Motor neuron (in vitro differentiated cells): ENCODE data around the gene ZNRF2. TPM values are rescaled to one million over a fixed set of nuclear protein-coding genes. Genes with fewer than 3 reads are reported as not detected.

Experiments
- ATAC-seq, 8 experiments: fragments of 200-7000 bp; cut with Tn5 transposase; replicated peaks in 6 of 8; 2 replicates each; pipeline ENCODE4 v1.8.0; 2021; ENCODE audit warnings: mild to moderate bottlenecking in 8 of 8, moderate library complexity in 8 of 8
- H3K27ac ChIP-seq, 2 donors: fragments of 250-450 bp; sonication (Bioruptor Pico); 2 replicates each; pipeline ENCODE4 v1.9.0; 2021; ENCODE audit warnings: antibody characterized with exemption in 2 of 2, mild to moderate bottlenecking in 2 of 2, moderate library complexity in 1 of 2
- H3K4me1 ChIP-seq, 2 donors: fragments of 250-450 bp; sonication (Bioruptor Pico); replicated peaks in 1 of 2; 2 replicates each; pipeline ENCODE4 v1.6.1; 2021; ENCODE audit warnings: antibody characterized with exemption in 2 of 2, mild to moderate bottlenecking in 2 of 2, moderate library complexity in 1 of 2
- H3K4me3 ChIP-seq, 5 donors: fragments of 250-450 bp; sonication (Bioruptor Pico); 2 replicates each; pipeline ENCODE4 v1.9.0; 2021; ENCODE audit warnings: antibody characterized with exemption in 5 of 5, mild to moderate bottlenecking in 5 of 5, moderate library complexity in 4 of 5
- WGBS, 10 experiments: fragments of 450-650 bp; shearing (Covaris generic); methylation state at CpG; one replicate each; pipeline ENCODE4 v1.0.0; 2022; 5-methylcytosine and 5-hydroxymethylcytosine counted together
- in situ Hi-C, 9 experiments: fragments of 400-800 bp; cut with MboI; loops; one replicate each; pipeline ENCODE4 v1.15.0; 2021; ENCODE audit warnings: low sequenced_read_pairs in 9 of 9, low pct_unique_long_range_greater_than_20kb in 2 of 9; ENCODE audit not compliant: unreplicated experiment in 9 of 9
- total RNA-seq, 8 experiments: library from RNA; unstranded; fragments of 300-600 nt; gene quantifications; 2 replicates each; pipeline versions ENCODE4 v1.2.3 to v1.2.4, GENCODE V29; 2022

The ZNRF2 gene
- total RNA-seq, 8 experiments from 2014 or later, result 4.8 to 18.9 (median 7.3) TPM

DNA sequence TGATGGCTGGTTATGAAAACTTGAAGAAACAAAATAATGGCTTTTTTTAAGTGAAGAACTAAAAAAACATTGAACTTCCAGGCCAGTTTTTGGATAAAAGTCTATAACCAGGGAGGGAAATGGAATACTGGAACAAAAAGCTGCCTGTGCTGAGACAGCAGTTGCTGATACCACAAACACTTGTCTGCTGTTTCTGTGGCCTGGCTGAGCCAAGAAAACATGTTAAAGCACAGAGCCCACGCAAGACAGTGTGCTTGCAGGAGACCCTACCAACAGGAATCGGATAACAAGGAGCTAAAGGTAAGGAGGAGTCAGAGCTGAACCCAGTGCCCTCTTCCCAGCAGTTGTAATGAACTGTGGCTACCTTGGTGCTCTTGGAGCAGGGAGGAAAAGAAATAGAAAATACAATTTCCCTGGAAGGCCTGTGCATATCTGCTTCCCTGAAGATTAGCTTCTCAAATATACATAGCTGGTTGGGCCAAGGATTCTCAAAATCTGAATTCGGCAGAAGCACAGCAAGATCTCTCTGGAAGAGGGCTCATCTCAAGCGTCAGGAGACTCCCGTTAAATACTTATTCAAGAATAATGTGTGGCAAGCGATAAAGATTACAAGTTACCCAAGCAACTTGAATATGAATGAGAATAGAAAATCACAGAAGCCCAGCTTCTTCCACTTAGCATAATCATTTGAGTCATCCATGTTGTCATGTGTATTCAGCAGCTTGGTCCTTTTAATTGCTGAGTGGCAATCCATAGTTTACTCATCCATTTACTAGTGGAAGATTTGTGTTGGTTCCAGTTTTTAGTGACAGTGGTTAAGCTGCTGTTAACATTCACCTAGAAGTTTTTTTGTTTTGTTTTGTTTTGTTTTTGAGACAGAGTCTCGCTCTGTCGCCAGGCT lies 106.6 kb downstream of the ZNRF2 start:
- WGBS, 10 experiments, result 32 to 100% (median 61%) methylated on average over 2 to 6 of the region's 8 CpGs; no CpG with 5 or more reads in 1 of the 10 experiments
- Histone ChIP-seq H3K4me3 (no peak overlapping the region), H3K27ac (no peak overlapping the region), H3K4me1 (peaks cover 0 to 5% of the 10 kb centered on the region in 2 donors)
- in situ Hi-C loops, result no loop called here
- ATAC-seq, result peak; percentile 24 to 89 (median 54)

DNA sequence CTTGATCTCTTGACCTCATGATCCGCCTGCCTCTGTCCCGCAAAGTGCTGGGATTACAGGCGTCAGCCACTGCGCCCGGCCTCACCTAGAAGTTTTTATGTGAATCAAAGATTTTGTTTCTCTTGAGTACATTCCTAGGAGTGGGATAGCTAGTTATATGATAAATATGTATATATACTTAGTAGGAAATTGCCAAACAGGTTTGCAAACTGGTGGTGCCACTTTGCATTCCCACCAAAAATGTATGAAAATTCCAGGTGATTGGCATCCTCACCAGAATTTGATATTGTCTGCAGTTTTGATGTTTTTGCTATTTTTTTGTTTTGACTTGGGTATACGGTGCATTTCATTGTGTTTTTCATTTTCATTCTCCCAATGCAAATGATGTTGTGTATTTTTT lies 107.4 kb downstream of the ZNRF2 start:
- 80 to 100% (median 91%) methylated on average over 1 to 6 of the region's 6 CpGs; no CpG with 5 or more reads in 1 of the 10 experiments for WGBS, 10 experiments
- Histone ChIP-seq H3K4me3 (no peak overlapping the region), H3K27ac (no peak overlapping the region), H3K4me1 (peaks cover 0 to 5% of the 10 kb centered on the region in 2 donors)
- in situ Hi-C loops, result no loop called here
- no peak for ATAC-seq

DNA sequence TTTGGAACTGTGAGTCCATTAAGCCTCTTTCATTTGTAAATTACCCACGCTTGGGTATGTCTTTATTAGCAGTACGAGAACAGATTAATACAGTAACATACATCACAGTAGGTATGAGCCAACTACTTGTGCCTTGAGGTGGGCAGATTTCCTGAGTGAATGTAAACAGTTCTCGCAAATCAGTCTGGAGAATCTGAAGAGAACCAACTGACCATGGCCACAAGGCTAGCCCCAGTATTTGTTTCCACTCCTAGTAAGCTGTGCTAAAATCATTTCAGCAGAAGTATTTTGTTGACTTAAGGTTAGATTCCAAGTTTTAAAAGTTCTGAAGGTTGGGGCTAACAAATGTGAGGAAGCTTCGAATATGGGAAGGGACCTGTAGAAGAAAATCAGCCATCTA lies 111.3 kb downstream of the ZNRF2 start:
- WGBS, 10 experiments, result 59 to 100% (median 80%) methylated on average over 1 to 4 of the region's 4 CpGs; no CpG with 5 or more reads in 1 of the 10 experiments
- no peak for ATAC-seq
- H3K27ac ChIP-seq, result no peak overlapping the region
- in situ Hi-C loops, result no loop called here
- H3K4me1 ChIP-seq, result peaks cover 0 to 5% of the 10 kb centered on the region in 2 donors
- no peak overlapping the region for H3K4me3 ChIP-seq

DNA sequence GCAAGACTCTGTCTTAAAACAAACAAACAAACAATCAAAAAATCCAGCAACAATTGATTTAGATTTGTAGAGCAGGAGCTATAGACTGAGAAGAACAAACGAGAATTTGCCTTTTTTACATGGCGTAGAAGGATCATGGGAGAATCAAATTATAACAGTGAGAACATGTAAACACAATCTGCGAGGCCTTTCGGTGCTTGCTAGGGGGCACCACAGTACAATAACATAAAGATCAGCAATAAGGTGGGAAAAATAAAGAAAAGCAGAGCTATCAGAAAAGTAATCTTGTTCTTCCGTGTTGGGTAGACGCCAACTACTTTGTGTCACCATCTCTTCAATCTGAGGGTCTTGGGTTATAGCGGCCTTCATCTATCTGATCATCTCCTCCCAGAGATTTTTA lies 112.0 kb downstream of the ZNRF2 start:
- 50 to 97% (median 83%) methylated on average over 1 to 7 of the region's 7 CpGs; no CpG with 5 or more reads in 1 of the 10 experiments for WGBS, 10 experiments
- no peak for ATAC-seq
- in situ Hi-C loops, result no loop called here
- no peak overlapping the region for H3K4me3 ChIP-seq
- H3K4me1 ChIP-seq, result no peaks in the 10 kb centered on the region
- no peak overlapping the region for H3K27ac ChIP-seq

DNA sequence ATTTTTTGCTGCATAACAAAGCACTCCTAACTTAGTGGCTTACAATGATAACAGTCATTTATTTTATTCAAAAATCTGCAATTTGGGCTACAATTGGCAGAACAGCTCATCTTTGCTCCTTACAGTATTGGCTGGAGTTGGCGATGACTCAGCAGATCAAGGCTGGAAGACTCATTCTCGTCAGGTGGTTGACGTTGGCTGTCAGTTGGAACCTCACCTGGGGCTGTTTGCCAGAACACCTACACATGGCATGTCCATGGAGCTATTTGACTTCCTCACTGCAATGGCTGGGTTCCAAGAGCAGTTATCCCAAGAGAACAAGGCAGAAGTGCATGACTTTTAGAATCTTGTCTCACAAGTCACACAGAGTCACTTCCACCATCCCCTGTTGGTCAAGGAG lies 119.1 kb downstream of the ZNRF2 start:
- in situ Hi-C loops, result loop anchor here in 1 of 9 experiments (25.0 kb wide), 1 partner anchor 241 kb away; no protein-coding TSS in a partner anchor
- ATAC-seq, result no peak
- no peak overlapping the region for H3K4me3 ChIP-seq
- no peaks in the 10 kb centered on the region for H3K4me1 ChIP-seq
- WGBS, 10 experiments, result 0 to 100% (median 100%) methylated on average over 1 to 3 of the region's 3 CpGs; no CpG with 5 or more reads in 5 of the 10 experiments
- no peak overlapping the region for H3K27ac ChIP-seq

DNA sequence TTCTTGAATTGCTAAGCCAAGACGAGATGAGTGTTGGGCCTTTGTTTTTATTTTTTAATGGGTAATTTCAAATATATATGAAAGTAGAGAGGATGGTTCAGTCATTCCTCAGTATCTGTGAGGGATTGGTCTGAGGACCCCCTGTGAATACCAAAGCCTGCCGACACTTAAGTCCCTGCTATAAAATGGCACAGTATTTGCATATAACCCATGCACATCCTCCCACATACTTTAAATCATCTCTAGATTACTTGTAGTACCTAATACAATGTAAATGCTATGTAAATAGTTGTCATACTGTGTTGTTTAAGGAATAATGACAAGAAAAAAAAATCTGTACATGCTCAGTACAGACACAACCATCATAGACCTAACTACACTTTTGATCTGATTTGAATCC lies 120.8 kb downstream of the ZNRF2 start:
- ATAC-seq, result peak in 3 of 8 experiments; percentile 15 to 63 (median 62)
- in situ Hi-C loops, result loop anchor here in 1 of 9 experiments (25.0 kb wide), 1 partner anchor 243 kb away; no protein-coding TSS in a partner anchor
- WGBS, 10 experiments, result 22 to 100% (median 73%) methylated on average over 1 to 2 of the region's 2 CpGs
- Histone ChIP-seq H3K4me3 (no peak overlapping the region), H3K27ac (no peak overlapping the region), H3K4me1 (no peaks in the 10 kb centered on the region)

DNA sequence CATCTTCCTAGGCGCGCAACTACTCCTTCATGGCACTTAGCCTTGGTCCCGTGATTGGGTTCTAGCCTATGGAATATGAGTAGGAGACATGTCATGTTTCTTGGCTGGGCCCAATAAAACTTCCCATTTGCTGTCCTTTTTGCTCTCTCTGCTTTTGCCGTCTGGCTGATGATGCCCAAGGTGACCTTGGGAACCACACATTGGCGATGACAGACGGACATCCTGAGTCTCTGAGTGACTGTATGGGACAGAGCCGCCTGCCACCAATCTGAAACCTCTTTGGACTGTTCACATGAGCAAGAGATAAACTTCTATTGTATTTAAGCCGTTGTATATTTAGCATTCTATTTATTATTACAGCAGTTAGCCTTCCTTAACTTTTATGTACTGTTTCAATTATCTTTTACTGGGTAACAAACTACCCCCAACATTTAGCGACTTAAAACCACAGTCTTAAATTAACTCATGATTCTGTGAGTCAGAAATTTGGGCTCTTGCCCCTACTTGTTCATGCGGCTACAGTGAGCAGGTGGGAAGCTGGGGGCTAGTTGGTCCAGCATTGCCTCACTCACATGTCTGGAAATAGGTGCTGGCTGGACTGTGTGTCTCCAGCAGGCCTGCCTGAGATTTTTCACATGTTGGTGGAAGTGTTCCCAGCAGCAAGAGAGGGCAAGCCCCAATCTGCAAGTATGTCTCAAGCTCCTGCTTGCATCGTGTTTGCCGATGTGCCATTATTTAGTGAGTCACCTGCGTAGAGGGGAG lies 122.4 kb downstream of the ZNRF2 start:
- Histone ChIP-seq H3K27ac (no peak overlapping the region), H3K4me1 (no peaks in the 10 kb centered on the region), H3K4me3 (no peak overlapping the region)
- WGBS, 10 experiments, result 86 to 100% (median 92%) methylated on average over 1 to 13 of the region's 13 CpGs; no CpG with 5 or more reads in 2 of the 10 experiments
- in situ Hi-C loops, result loop anchor here in 1 of 9 experiments (25.0 kb wide), 1 partner anchor 245 kb away; no protein-coding TSS in a partner anchor
- ATAC-seq, result no peak

DNA sequence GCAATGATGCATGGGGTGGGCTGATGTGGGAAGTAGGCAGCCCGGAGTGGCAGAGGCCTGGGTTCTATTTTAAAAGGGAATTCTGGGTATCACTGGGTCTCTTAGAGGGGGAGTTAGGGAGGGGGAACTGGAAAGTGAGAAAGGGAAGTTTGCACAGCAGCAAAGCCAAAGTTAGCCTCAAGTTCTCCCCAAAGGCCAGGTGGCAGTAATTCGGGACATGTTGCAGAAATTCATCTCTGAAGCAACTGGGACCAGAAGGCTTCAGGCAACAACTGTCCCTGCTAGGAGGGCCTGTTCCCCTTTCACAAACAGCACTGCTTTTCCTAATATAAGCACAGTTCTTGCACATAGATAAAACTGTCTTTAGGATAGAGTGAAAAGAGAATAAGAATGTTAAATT lies 126.8 kb downstream of the ZNRF2 start:
- in situ Hi-C loops, result loop anchor here in 1 of 9 experiments (25.0 kb wide), 1 partner anchor 249 kb away; no protein-coding TSS in a partner anchor

DNA sequence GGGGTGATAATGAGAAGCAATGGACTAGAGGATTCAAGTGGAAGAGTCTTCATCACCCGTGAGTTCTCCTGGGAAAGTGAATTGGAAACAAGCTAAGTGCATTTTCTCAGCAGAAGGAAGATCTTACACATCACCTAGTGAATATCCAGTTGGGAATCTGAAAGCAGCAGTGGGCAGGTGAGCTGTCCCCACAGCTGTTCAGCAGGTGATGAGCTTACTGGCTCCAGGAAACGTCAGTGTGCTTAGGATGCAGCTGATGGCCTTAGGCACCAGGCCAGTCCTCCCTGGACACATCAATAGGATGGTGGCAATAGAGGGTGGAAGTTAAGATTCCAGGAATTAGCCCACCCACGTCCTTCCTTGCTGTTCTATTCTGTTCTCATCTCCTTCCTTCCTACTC lies 127.5 kb downstream of the ZNRF2 start:
- 30 to 100% (median 74%) methylated on average over 1 to 3 of the region's 3 CpGs; no CpG with 5 or more reads in 2 of the 10 experiments for WGBS, 10 experiments
- in situ Hi-C loops, result loop anchor here in 1 of 9 experiments (25.0 kb wide), 1 partner anchor 250 kb away; no protein-coding TSS in a partner anchor

More for the DNA sequence above, 126.8 kb downstream of the ZNRF2 start:
- Histone ChIP-seq H3K4me1 (no peaks in the 10 kb centered on the region), H3K27ac (no peak overlapping the region), H3K4me3 (no peak overlapping the region)
- WGBS, 10 experiments, result 40 to 100% (median 83%) methylated on average over 1 to 2 of the region's 2 CpGs; no CpG with 5 or more reads in 1 of the 10 experiments
- ATAC-seq, result no peak

DNA sequence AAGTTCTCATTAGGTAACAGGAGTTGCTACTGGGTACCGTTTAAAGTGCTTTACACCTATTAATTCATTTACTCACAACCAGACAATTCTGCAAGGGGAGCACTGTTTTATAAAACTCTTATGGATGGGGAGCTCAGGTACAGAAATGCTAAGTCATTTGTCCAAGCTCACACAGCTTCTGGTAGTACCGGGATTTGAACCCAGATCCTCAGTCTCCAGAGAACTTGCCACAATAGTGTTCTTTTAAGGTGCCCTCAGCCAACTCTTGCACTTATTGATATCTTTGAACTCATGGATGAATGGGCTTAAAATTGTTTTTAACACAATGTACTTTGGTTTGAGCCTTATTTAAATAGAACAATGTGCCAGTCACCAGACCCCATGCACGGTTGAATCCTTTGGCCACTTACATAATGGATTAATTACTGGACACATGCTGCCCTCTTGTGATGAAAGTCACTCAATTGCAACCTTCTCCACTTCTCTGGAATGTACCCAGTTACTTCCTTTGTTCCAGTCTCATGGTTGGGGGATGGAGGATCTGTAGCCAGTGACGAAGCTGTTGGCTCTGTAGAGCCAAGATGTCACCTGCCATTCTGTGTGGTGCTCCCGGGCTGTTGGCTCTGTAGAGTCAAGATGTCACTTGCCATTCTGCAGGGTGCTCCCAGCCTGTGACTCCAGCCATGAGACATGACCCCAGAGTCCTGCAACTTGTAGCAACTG lies 128.5 kb downstream of the ZNRF2 start:
- Histone ChIP-seq H3K4me1 (no peaks in the 10 kb centered on the region), H3K4me3 (no peak overlapping the region), H3K27ac (no peak overlapping the region)
- ATAC-seq, result peak in 7 of 8 experiments; percentile 50 to 100 (median 79)
- WGBS, 10 experiments, result 18 to 100% (median 74%) methylated on average over 1 to 5 of the region's 5 CpGs; no CpG with 5 or more reads in 2 of the 10 experiments
- in situ Hi-C loops, result loop anchor here in 1 of 9 experiments (25.0 kb wide), 1 partner anchor 251 kb away; no protein-coding TSS in a partner anchor

More for the DNA sequence above, 127.5 kb downstream of the ZNRF2 start:
- Histone ChIP-seq H3K4me1 (no peaks in the 10 kb centered on the region), H3K27ac (no peak overlapping the region), H3K4me3 (no peak overlapping the region)
- no peak for ATAC-seq

DNA sequence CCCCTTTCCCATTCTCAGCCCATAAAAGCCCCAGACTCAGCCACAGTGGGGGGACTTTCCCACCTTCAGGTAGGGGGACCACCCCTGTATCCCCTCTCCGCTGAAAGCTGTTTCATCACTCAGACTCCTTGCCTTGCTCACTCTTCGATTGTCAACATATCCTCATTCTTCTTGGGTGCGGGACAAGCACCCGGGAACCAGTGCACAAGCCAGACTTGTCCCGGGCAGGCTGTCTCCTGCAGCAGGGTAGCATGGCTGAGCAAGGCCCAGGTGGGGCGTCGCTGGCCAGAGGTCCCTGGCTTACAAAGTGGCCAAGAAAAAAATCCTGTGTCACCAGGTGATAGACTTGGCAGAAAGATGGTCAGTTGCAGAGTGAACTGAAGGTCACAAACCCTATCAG lies 129.5 kb downstream of the ZNRF2 start:
- no peak for ATAC-seq

More for the DNA sequence above, 129.5 kb downstream of the ZNRF2 start:
- Histone ChIP-seq H3K4me1 (no peaks in the 10 kb centered on the region), H3K27ac (no peak overlapping the region), H3K4me3 (no peak overlapping the region)
- in situ Hi-C loops, result loop anchor here in 1 of 9 experiments (25.0 kb wide), 1 partner anchor 252 kb away; no protein-coding TSS in a partner anchor
- WGBS, 10 experiments, result 0 to 100% (median 88%) methylated on average over 1 to 6 of the region's 7 CpGs; no CpG with 5 or more reads in 5 of the 10 experiments
